Peyer's patch (tissue), 4 donors: ENCODE measurements around the gene POTEG. TPM values are rescaled to one million over a fixed set of nuclear protein-coding genes. Genes with fewer than 3 reads are reported as not detected.
"Not testable (repeated sequence)": the region's sequence is repeated elsewhere in the genome, so short reads cannot be mapped to it uniquely, and the experiment has no call there.

ENCODE experiments used
- DNase-seq, 3 donors: peaks; one replicate each; pipeline ENCODE4 v3.0.0-alpha.2; 2017 to 2019
- H3K27ac ChIP-seq, 4 donors: fragments of 200-600 bp; sonication (generic); one replicate each; pipeline ENCODE4 v1.5.1; 2016 to 2019
- H3K27me3 ChIP-seq, 2 donors: fragments of 200-600 bp; sonication (generic); one replicate each; pipeline ENCODE4 v1.5.1; 2019
- H3K36me3 ChIP-seq, 3 donors: fragments of 200-600 bp; sonication (generic); one replicate each; pipeline ENCODE4 v1.5.1; 2016 to 2019
- H3K4me1 ChIP-seq, 4 donors: fragments of 200-600 bp; sonication (generic); one replicate each; pipeline ENCODE4 v1.5.1; 2016 to 2019
- H3K4me3 ChIP-seq, 4 donors: fragments of 200-600 bp; sonication (generic); 1 replicate in 3 of 4; 2 replicates in 1 of 4; pipeline ENCODE4 v1.5.1; 2016 to 2019; ENCODE audit warnings: mild to moderate bottlenecking in 1 of 4
- H3K9me3 ChIP-seq, 4 donors: fragments of 200-600 bp; sonication (generic); one replicate each; pipeline ENCODE4 v1.5.1; 2016 to 2019; ENCODE audit warnings: mild to moderate bottlenecking in 1 of 4
- total RNA-seq, 4 donors: library from RNA; depleted of rRNA; stranded (reverse); fragments of >200 nt; gene quantifications; one replicate each; pipeline ENCODE4 v1.1.0, GENCODE V29; 2016

The POTEG gene
- total RNA-seq, result 1 to 10 TPM in 1 of 4 donors, not detected in 3; 2.5 TPM

GRCh38 chr14:19434241-19434640 lies at the start of gene POTEG:
Gene POTEG (minus strand): TSS chr14:19434341. CDS start chr14:19434289, 52 bp downstream.
- H3K4me3 ChIP-seq, H3K4me1 ChIP-seq, H3K9me3 ChIP-seq, H3K27ac ChIP-seq, DNase-seq, H3K36me3 ChIP-seq, H3K27me3 ChIP-seq: not testable (repeated sequence)

GRCh38 chr14:19482093-19482492 lies 48.0 kb upstream of the POTEG start:
- not testable (repeated sequence) for H3K36me3 ChIP-seq, DNase-seq, H3K27me3 ChIP-seq, H3K27ac ChIP-seq, H3K9me3 ChIP-seq, H3K4me3 ChIP-seq, H3K4me1 ChIP-seq

GRCh38 chr14:19481421-19481820 lies 47.3 kb upstream of the POTEG start:
- not testable (repeated sequence) for H3K27ac ChIP-seq, H3K4me1 ChIP-seq, DNase-seq, H3K36me3 ChIP-seq, H3K27me3 ChIP-seq, H3K9me3 ChIP-seq, H3K4me3 ChIP-seq

- H3K4me3 ChIP-seq, H3K27me3 ChIP-seq, H3K36me3 ChIP-seq, H3K27ac ChIP-seq, H3K4me1 ChIP-seq, H3K9me3 ChIP-seq, DNase-seq: not testable (repeated sequence)
These were observed 46.4 kb upstream of the POTEG start for GRCh38 chr14:19480491-19480890.

GRCh38 chr14:19445761-19446160 lies 11.6 kb upstream of the POTEG start:
- not testable (repeated sequence) for H3K4me3 ChIP-seq, H3K4me1 ChIP-seq, H3K36me3 ChIP-seq, H3K9me3 ChIP-seq, H3K27me3 ChIP-seq, DNase-seq, H3K27ac ChIP-seq

GRCh38 chr14:19439826-19440225 lies 5.7 kb upstream of the POTEG start:
- H3K4me1 ChIP-seq, H3K27ac ChIP-seq, H3K9me3 ChIP-seq: not testable (repeated sequence)

GRCh38 chr14:19439219-19439618 lies 5.1 kb upstream of the POTEG start:
- H3K9me3 ChIP-seq, H3K4me1 ChIP-seq, H3K27me3 ChIP-seq: not testable (repeated sequence)

More at GRCh38 chr14:19439826-19440225, 5.7 kb upstream of the POTEG start:
- DNase-seq, H3K36me3 ChIP-seq, H3K27me3 ChIP-seq, H3K4me3 ChIP-seq: not testable (repeated sequence)

GRCh38 chr14:19437126-19437443 lies 2.9 kb upstream of the POTEG start:
- H3K27me3 ChIP-seq, DNase-seq, H3K9me3 ChIP-seq, H3K36me3 ChIP-seq, H3K4me3 ChIP-seq, H3K27ac ChIP-seq, H3K4me1 ChIP-seq: not testable (repeated sequence)

More at GRCh38 chr14:19439219-19439618, 5.1 kb upstream of the POTEG start:
- not testable (repeated sequence) for H3K4me3 ChIP-seq, H3K36me3 ChIP-seq, H3K27ac ChIP-seq, DNase-seq

GRCh38 chr14:19436311-19437125 lies 2.4 kb upstream of the POTEG start:
- not testable (repeated sequence) for H3K4me1 ChIP-seq, H3K27ac ChIP-seq, H3K4me3 ChIP-seq, H3K27me3 ChIP-seq, H3K36me3 ChIP-seq, DNase-seq, H3K9me3 ChIP-seq

- not testable (repeated sequence) for H3K36me3 ChIP-seq, H3K27ac ChIP-seq, H3K4me3 ChIP-seq, H3K4me1 ChIP-seq, DNase-seq, H3K27me3 ChIP-seq, H3K9me3 ChIP-seq
These were observed 1.7 kb upstream of the POTEG start for GRCh38 chr14:19435852-19436251.

GRCh38 chr14:19434891-19435290 lies 750 bp upstream of the POTEG start:
- DNase-seq, H3K36me3 ChIP-seq, H3K9me3 ChIP-seq, H3K27ac ChIP-seq, H3K4me3 ChIP-seq, H3K27me3 ChIP-seq, H3K4me1 ChIP-seq: not testable (repeated sequence)

- H3K4me1 ChIP-seq, H3K27me3 ChIP-seq, H3K27ac ChIP-seq, H3K4me3 ChIP-seq, H3K9me3 ChIP-seq, H3K36me3 ChIP-seq, DNase-seq: not testable (repeated sequence)
These were observed 376 bp downstream of the POTEG start for GRCh38 chr14:19433765-19434164.

GRCh38 chr14:19408519-19408918 lies 25.6 kb downstream of the POTEG start:
- not testable (repeated sequence) for H3K9me3 ChIP-seq, H3K4me3 ChIP-seq, DNase-seq, H3K27me3 ChIP-seq, H3K4me1 ChIP-seq, H3K36me3 ChIP-seq, H3K27ac ChIP-seq

- not testable (repeated sequence) for DNase-seq
These were observed 32.0 kb downstream of the POTEG start for GRCh38 chr14:19402097-19402496.

GRCh38 chr14:19394727-19395126 lies 39.4 kb downstream of the POTEG start:
- not testable (repeated sequence) for H3K4me1 ChIP-seq, H3K27me3 ChIP-seq, H3K4me3 ChIP-seq, H3K36me3 ChIP-seq, DNase-seq, H3K27ac ChIP-seq, H3K9me3 ChIP-seq

More at GRCh38 chr14:19402097-19402496, 32.0 kb downstream of the POTEG start:
- not testable (repeated sequence) for H3K36me3 ChIP-seq, H3K9me3 ChIP-seq, H3K4me3 ChIP-seq, H3K4me1 ChIP-seq, H3K27ac ChIP-seq, H3K27me3 ChIP-seq

GRCh38 chr14:19390230-19390629 lies 43.9 kb downstream of the POTEG start:
- H3K36me3 ChIP-seq, H3K9me3 ChIP-seq, H3K27ac ChIP-seq, H3K27me3 ChIP-seq, H3K4me1 ChIP-seq, H3K4me3 ChIP-seq: not testable (repeated sequence)
- DNase-seq, result peak in 1 of 3 donors; percentile 21
